Measurements from ENCODE around the gene TM9SF3. TPM values are rescaled to one million over a fixed set of nuclear protein-coding genes. Genes with fewer than 3 reads are reported as not detected.
A peak's percentile ranks its signal among the peaks of the same experiment; 100 is the strongest.

The TM9SF3 gene
- total RNA-seq, 2 donors from 2014 or later: 74.1 to 165 TPM

DNA sequence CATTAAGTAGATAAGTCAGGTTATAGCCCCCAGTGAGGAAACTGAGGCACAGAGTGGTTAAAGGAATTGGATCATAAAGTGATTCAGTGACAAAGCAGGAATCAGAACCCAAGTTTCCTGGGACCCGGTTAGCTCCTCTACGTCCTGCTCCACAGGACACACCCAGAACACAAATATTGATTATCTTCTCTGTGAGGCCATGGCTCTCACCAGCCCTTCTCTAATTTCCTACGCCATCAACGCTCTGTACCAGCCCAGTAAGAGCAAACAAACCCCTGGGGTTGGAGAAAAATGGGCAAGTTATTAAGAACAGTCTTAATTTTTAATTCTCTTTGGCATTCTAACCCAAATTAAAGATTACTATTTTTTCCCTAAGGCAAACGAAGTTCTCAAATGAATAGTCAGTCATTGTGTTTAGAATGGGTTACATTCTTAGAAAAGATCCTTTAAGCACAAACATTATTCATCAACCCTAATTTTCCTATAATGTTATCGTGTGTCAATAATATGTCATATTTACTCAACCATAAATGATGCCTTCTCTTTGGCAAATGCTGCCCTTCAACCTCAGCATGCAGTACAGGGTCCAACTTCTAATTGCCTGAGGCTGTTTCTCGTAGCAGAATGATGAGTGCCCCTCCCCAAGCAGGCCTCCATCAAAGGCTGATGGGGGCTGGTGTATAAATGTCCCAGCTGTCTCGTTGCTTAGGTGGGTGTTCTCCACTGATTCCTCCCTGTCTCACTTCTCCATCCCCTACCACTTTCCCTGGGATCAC, 25.4 kb upstream of the TM9SF3 start:
- peak; percentile 37 for TF ChIP-seq POLR2AphosphoS5 (IDR thresholded peaks at IDR 0.05)
- TF ChIP-seq, protein P1, sequence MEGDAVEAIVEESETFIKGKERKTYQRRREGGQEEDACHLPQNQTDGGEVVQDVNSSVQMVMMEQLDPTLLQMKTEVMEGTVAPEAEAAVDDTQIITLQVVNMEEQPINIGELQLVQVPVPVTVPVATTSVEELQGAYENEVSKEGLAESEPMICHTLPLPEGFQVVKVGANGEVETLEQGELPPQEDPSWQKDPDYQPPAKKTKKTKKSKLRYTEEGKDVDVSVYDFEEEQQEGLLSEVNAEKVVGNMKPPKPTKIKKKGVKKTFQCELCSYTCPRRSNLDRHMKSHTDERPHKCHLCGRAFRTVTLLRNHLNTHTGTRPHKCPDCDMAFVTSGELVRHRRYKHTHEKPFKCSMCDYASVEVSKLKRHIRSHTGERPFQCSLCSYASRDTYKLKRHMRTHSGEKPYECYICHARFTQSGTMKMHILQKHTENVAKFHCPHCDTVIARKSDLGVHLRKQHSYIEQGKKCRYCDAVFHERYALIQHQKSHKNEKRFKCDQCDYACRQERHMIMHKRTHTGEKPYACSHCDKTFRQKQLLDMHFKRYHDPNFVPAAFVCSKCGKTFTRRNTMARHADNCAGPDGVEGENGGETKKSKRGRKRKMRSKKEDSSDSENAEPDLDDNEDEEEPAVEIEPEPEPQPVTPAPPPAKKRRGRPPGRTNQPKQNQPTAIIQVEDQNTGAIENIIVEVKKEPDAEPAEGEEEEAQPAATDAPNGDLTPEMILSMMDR (IDR thresholded peaks at IDR 0.05): no peak
- intact Hi-C loops (cut with DNase I): no loop called here
- Histone ChIP-seq H3K27me3 (replicated peaks; ENCODE audit: insufficient read depth) (no peaks in the 10 kb centered on the region), H3K4me3 (no peak overlapping the region), H3K4me1 (replicated peaks) (peaks cover 5% of the 10 kb centered on the region), H3K9me3 (no peaks in the 10 kb centered on the region), H3K36me3 (no peaks in the 10 kb centered on the region), H3K27ac (peak overlapping the region; percentile 55 to 71)
- WGBS: 53% methylated on average over 8 of the region's 8 CpGs
- peak; percentile 35 for DNase-seq (ENCODE audit: low spot score)

DNA sequence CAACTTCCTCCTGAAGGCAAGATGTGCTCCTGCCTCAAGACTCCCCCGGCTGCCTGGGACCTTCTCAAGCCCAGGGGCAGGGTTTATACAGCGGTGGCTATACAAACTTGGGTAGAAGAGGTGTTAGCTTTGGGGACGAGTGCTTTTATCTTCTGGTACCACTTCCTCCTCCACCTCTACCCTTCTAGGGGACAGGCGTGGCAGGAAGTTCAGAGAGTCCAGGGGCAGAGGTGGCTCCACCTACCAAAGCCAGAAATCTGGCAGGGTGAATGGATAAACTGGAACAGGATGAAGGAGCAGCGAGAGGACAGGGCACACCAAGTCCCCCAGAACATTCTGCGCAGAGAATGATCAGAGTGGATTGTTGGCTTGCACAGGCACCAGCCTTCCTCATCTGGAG, 24.0 kb upstream of the TM9SF3 start:
- no peak overlapping the region for H3K4me3 ChIP-seq
- H3K36me3 ChIP-seq: no peaks in the 10 kb centered on the region
- H3K9me3 ChIP-seq: no peaks in the 10 kb centered on the region
- peaks cover 5% of the 10 kb centered on the region for H3K4me1 ChIP-seq (replicated peaks)
- no peaks in the 10 kb centered on the region for H3K27me3 ChIP-seq (replicated peaks; ENCODE audit: insufficient read depth)
- 74% methylated on average over 6 of the region's 6 CpGs for WGBS
- intact Hi-C loops (cut with DNase I): no loop called here
- no peak for DNase-seq (ENCODE audit: low spot score)
- peak overlapping the region in 1 of 2 donors; percentile 55 for H3K27ac ChIP-seq
- no peak for TF ChIP-seq POLR2A (IDR thresholded peaks at IDR 0.05)
- TF ChIP-seq, protein P1 (IDR thresholded peaks at IDR 0.05): no peak
- no peak for TF ChIP-seq POLR2AphosphoS5 (IDR thresholded peaks at IDR 0.05)

DNA sequence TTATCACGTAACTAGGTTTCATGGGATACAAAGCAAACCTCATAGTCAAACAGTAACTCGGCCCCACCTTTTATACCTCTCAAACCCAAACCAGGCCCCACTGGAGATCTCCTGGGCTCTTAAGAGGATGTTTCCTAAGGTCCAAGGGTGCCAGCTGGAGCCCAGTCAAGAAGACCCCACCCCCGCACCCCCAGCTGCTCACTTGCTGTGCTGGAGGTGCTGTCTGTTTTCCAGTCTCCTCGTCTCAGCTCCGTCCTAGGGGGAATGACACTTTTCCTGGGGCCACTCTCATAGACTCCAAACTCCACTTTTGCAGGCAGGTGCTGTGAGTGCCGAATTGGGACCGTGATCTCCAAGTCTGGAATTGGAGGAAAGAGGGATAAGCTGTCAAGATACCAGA, 22.7 kb upstream of the TM9SF3 start:
- intact Hi-C loops (cut with DNase I): no loop called here
- H3K27me3 ChIP-seq (replicated peaks; ENCODE audit: insufficient read depth): no peaks in the 10 kb centered on the region
- no peak for TF ChIP-seq POLR2A (IDR thresholded peaks at IDR 0.05)
- TF ChIP-seq, protein P1 (IDR thresholded peaks at IDR 0.05): no peak
- TF ChIP-seq POLR2AphosphoS5 (IDR thresholded peaks at IDR 0.05): no peak
- WGBS: 88% methylated on average over 7 of the region's 7 CpGs
- DNase-seq (ENCODE audit: low spot score): no peak
- peaks cover 5% of the 10 kb centered on the region for H3K4me1 ChIP-seq (replicated peaks)
- H3K9me3 ChIP-seq: no peaks in the 10 kb centered on the region
- H3K4me3 ChIP-seq: no peak overlapping the region
- no peaks in the 10 kb centered on the region for H3K36me3 ChIP-seq
- H3K27ac ChIP-seq: no peak overlapping the region

DNA sequence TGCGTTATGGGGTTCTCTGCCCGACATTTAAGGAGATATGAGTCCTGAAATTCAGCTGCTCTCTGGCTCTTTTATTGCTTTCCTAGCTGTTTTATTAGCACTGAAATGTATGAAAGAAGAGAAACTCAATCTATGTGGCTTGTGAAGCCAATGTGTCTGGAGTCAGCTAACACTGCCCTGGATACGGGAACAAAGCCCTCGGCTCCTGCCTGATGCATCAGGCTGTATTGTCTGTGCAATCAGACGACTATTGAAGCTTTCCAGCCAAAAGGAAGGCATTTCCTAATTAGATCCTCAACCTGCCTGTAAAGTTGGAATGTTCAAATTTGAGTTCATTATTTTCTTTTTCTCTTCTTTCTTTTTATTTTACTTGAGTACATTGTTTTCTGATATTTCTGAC, 22.0 kb upstream of the TM9SF3 start:
- TF ChIP-seq, protein P1 (IDR thresholded peaks at IDR 0.05): no peak
- TF ChIP-seq POLR2A (IDR thresholded peaks at IDR 0.05) (no peak), POLR2AphosphoS5 (IDR thresholded peaks at IDR 0.05) (no peak)
- no peaks in the 10 kb centered on the region for H3K9me3 ChIP-seq
- intact Hi-C loops (cut with DNase I): no loop called here
- H3K4me1 ChIP-seq (replicated peaks): peaks cover 5% of the 10 kb centered on the region
- DNase-seq (ENCODE audit: low spot score): no peak
- H3K36me3 ChIP-seq: no peaks in the 10 kb centered on the region
- WGBS: 39% methylated on average over 5 of the region's 5 CpGs
- H3K4me3 ChIP-seq: no peak overlapping the region
- no peaks in the 10 kb centered on the region for H3K27me3 ChIP-seq (replicated peaks; ENCODE audit: insufficient read depth)
- no peak overlapping the region for H3K27ac ChIP-seq

DNA sequence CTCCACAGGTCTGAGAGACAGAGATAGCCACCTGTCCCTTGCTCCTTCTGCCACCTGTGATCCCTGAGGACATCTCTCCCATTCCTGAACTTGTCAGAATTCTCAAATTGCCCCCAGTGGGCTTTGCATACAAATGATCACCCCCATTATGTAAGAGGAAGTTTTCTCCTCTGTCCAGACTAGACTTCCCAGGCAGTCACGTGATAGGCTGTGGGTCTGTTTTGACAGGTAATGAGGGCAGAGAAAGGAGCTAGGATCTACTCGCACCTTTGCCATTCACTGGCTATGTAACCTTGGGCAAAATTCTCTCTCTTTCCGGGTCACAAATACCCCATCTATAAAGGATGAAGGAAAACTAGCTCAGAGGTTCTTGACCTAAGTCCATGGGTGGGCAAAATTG, 21.4 kb upstream of the TM9SF3 start:
- intact Hi-C loops (cut with DNase I): no loop called here
- Histone ChIP-seq H3K4me1 (replicated peaks) (peaks cover 5% of the 10 kb centered on the region), H3K27ac (no peak overlapping the region), H3K9me3 (no peaks in the 10 kb centered on the region), H3K4me3 (no peak overlapping the region), H3K27me3 (replicated peaks; ENCODE audit: insufficient read depth) (no peaks in the 10 kb centered on the region), H3K36me3 (no peaks in the 10 kb centered on the region)
- DNase-seq (ENCODE audit: low spot score): no peak
- 52% methylated on average over 3 of the region's 3 CpGs for WGBS
- TF ChIP-seq, protein P1 (IDR thresholded peaks at IDR 0.05): no peak
- no peak for TF ChIP-seq POLR2AphosphoS5 (IDR thresholded peaks at IDR 0.05)
- TF ChIP-seq POLR2A (IDR thresholded peaks at IDR 0.05): no peak
